H1 (cell line): ENCODE data around the gene CIZ1. TPM values are rescaled to one million over a fixed set of nuclear protein-coding genes. Genes with fewer than 3 reads are reported as not detected.

ENCODE experiments used
- CBX5 ChIP-seq: fragments of 300-800, 300-1000 bp; sonication (generic); IDR thresholded peaks from 2 replicates; pipeline ENCODE4 v1.7.1; 2016; ENCODE audit warnings: antibody characterized with exemption, low read length, low read depth
- CBX8 ChIP-seq: fragments of 300-800, 300-1000 bp; sonication (generic); IDR thresholded peaks from 2 replicates; pipeline ENCODE4 v1.7.1; 2016; ENCODE audit warnings: low read depth, low read length, borderline replicate concordance
- CHD1 ChIP-seq: IDR thresholded peaks from 2 replicates; pipeline ENCODE4 v1.6.1; 2012; ENCODE audit warnings: low read depth, low read length, improper control_type of control experiment
- CREB1 ChIP-seq: IDR thresholded peaks from 2 replicates; pipeline ENCODE4 v1.6.1; 2012; ENCODE audit warnings: inconsistent platforms
- CTCF ChIP-seq, 3 experiments: IDR thresholded peaks; 1 replicate in 2 of 3; 2 replicates in 1 of 3; pipeline versions ENCODE4 v1.5.1 to v1.6.1; 2011; ENCODE audit warnings: low read length in 3 of 3, mild to moderate bottlenecking in 3 of 3, inconsistent platforms in 2 of 3, low read depth in 1 of 3, moderate library complexity in 1 of 3; ENCODE audit not compliant: insufficient read depth in 1 of 3; ENCODE audit errors: control extremely low read depth in 1 of 3
- EZH2 ChIP-seq: fragments of 200-600 bp; sonication (generic); IDR thresholded peaks from 2 replicates; pipeline ENCODE4 v1.7.1; 2012; ENCODE audit warnings: low read depth, mild to moderate bottlenecking, moderate library complexity, low read length, inconsistent platforms; ENCODE audit not compliant: severe bottlenecking
- KDM4A ChIP-seq: IDR thresholded peaks from one replicate; pipeline ENCODE4 v1.7.1; 2012; ENCODE audit warnings: low read depth, mild to moderate bottlenecking, moderate library complexity, low read length, inconsistent platforms; ENCODE audit not compliant: severe bottlenecking
- RAD21 ChIP-seq, 2 experiments: IDR thresholded peaks in 1 of 2; conservative IDR thresholded peaks in 1 of 2; 2 replicates each; pipeline ENCODE4 v1.6.1; 2011; ENCODE audit warnings: low read depth in 2 of 2, low read length in 2 of 2, improper control_type of control experiment in 1 of 2, inconsistent platforms in 1 of 2, mild to moderate bottlenecking in 1 of 2, moderate library complexity in 1 of 2
- RNF2 ChIP-seq: fragments of 200-900, 300-1000 bp; sonication (generic); IDR thresholded peaks from 2 replicates; pipeline ENCODE4 v1.7.1; 2016; ENCODE audit warnings: borderline replicate concordance, low read depth, mild to moderate bottlenecking, antibody characterized with exemption, low read length; ENCODE audit not compliant: poor library complexity, severe bottlenecking; ENCODE audit errors: missing control alignments
- SAP30 ChIP-seq: fragments of 300-600 bp; sonication (generic); IDR thresholded peaks from 2 replicates; pipeline ENCODE4 v1.7.1; 2012; ENCODE audit warnings: low read length, moderate library complexity, mild to moderate bottlenecking, inconsistent platforms; ENCODE audit not compliant: insufficient read depth, insufficient replicate concordance
- SIN3A ChIP-seq, 2 experiments: IDR thresholded peaks in 1 of 2; conservative IDR thresholded peaks in 1 of 2; 2 replicates each; pipeline ENCODE4 v1.6.1; 2011 to 2012; ENCODE audit warnings: low read length in 2 of 2, improper control_type of control experiment in 1 of 2, low read depth in 1 of 2, mild to moderate bottlenecking in 1 of 2
- SUZ12 ChIP-seq: fragments of 200-600 bp; sonication (generic); IDR thresholded peaks from 2 replicates; pipeline ENCODE4 v1.6.1; 2012; ENCODE audit warnings: mild to moderate bottlenecking, inconsistent platforms, low read length, moderate library complexity, mixed read lengths
- TAF7 ChIP-seq: optimal IDR thresholded peaks from 2 replicates; pipeline ENCODE3; 2011; ENCODE audit warnings: low read depth, mild to moderate bottlenecking, inconsistent platforms, low read length, moderate library complexity, borderline replicate concordance
- TCF12 ChIP-seq: IDR thresholded peaks from 2 replicates; pipeline ENCODE4 v1.6.1; 2011; ENCODE audit warnings: low read depth, mild to moderate bottlenecking, low read length
- ZNF274 ChIP-seq: IDR thresholded peaks from 2 replicates; pipeline ENCODE4 v1.7.0; 2012; ENCODE audit warnings: low read length, borderline replicate concordance; ENCODE audit errors: extremely low read depth
- polyA plus RNA-seq, 7 experiments: library from polyadenylated mRNA; depleted of rRNA in 3 of 7; stranded (reverse) in 5 of 7; unstranded in 2 of 7; fragments of >200 nt in 5 of 7; fragments of 200-250 nt in 2 of 7; gene quantifications; 1 replicate in 5 of 7; 2 replicates in 1 of 7; 4 replicates in 1 of 7; pipeline versions ENCODE4 v1.2.1 to v1.2.3, GENCODE V29; 2011 to 2013; ENCODE audit warnings: missing spikeins in 2 of 7, mixed read lengths in 2 of 7
- total RNA-seq: library from RNA; stranded (reverse); fragmentation: NEBNext Ultra II Directional; extraction: Animal tissue kit (Norgen Biotek cat#: 25700); gene quantifications from 2 replicates; pipeline ENCODE4 v1.2.1, GENCODE V29; 2021
- TF ChIP-seq, protein P1 (sequence below): IDR thresholded peaks from 2 replicates; pipeline ENCODE4 v1.6.1; 2011; ENCODE audit warnings: low read depth, mild to moderate bottlenecking, low read length; ENCODE audit not compliant: insufficient read depth
- TF ChIP-seq, protein P2 (sequence below): IDR thresholded peaks from 2 replicates; pipeline ENCODE4 v1.6.1; 2012; ENCODE audit warnings: inconsistent platforms

Gene CIZ1
- total and polyA plus RNA-seq, 2 of the 8 experiments (the other 6 are each of a cell fraction or from before 2014, with no cell fraction given), result 66.0 to 107 TPM

GRCh38 chr9:128117613-128118471 lies 73.5 kb downstream of the CIZ1 start (continued):
- no peak for TF ChIP-seq ZNF274
- TF ChIP-seq, protein P1, sequence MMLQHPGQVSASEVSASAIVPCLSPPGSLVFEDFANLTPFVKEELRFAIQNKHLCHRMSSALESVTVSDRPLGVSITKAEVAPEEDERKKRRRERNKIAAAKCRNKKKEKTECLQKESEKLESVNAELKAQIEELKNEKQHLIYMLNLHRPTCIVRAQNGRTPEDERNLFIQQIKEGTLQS, result peak; percentile 80; the same call in 1 of the 2 replicates
- TF ChIP-seq, protein P2, sequence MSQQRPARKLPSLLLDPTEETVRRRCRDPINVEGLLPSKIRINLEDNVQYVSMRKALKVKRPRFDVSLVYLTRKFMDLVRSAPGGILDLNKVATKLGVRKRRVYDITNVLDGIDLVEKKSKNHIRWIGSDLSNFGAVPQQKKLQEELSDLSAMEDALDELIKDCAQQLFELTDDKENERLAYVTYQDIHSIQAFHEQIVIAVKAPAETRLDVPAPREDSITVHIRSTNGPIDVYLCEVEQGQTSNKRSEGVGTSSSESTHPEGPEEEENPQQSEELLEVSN, result no peak
- peak; percentile 66 to 91; a peak in 2 of 4 replicates for TF ChIP-seq SIN3A (conservative IDR thresholded peaks at IDR 0.05 in 1 of 2, IDR thresholded peaks at IDR 0.05 in 1 of 2; ENCODE audit: low read depth in 1 of 2, low read length in 2 of 2)
- TF ChIP-seq CBX8, result no peak
- no peak for TF ChIP-seq CHD1
- TF ChIP-seq EZH2, result no peak
- no peak for TF ChIP-seq KDM4A
- TF ChIP-seq RAD21 (IDR thresholded peaks at IDR 0.05 in 1 of 2, conservative IDR thresholded peaks at IDR 0.05 in 1 of 2; ENCODE audit: low read depth in 2 of 2, low read length in 2 of 2), result peak; percentile 95
- TF ChIP-seq CTCF (IDR thresholded peaks at IDR 0.05; ENCODE audit: control extremely low read depth in 1 of 3, insufficient read depth in 1 of 3, low read depth in 1 of 3, low read length in 3 of 3), result peak in 2 of 3 experiments; percentile 100; a peak in 3 of 4 replicates
- TF ChIP-seq CBX5, result no peak
- no peak for TF ChIP-seq RNF2
- TF ChIP-seq SAP30, result no peak
- peak; percentile 87 for TF ChIP-seq CREB1
- TF ChIP-seq SUZ12, result no peak
- TF ChIP-seq TCF12, result no peak
- peak; percentile 73 for TF ChIP-seq TAF7
